ENCODE measurements around the gene RPS14. TPM values are rescaled to one million over a fixed set of nuclear protein-coding genes. Genes with fewer than 3 reads are reported as not detected.
A peak's percentile ranks its signal among the peaks of the same experiment; 100 is the strongest.

The RPS14 gene
- total and polyA plus RNA-seq, 5 donors = 1,254 to 1,870 (median 1,386) TPM

DNA sequence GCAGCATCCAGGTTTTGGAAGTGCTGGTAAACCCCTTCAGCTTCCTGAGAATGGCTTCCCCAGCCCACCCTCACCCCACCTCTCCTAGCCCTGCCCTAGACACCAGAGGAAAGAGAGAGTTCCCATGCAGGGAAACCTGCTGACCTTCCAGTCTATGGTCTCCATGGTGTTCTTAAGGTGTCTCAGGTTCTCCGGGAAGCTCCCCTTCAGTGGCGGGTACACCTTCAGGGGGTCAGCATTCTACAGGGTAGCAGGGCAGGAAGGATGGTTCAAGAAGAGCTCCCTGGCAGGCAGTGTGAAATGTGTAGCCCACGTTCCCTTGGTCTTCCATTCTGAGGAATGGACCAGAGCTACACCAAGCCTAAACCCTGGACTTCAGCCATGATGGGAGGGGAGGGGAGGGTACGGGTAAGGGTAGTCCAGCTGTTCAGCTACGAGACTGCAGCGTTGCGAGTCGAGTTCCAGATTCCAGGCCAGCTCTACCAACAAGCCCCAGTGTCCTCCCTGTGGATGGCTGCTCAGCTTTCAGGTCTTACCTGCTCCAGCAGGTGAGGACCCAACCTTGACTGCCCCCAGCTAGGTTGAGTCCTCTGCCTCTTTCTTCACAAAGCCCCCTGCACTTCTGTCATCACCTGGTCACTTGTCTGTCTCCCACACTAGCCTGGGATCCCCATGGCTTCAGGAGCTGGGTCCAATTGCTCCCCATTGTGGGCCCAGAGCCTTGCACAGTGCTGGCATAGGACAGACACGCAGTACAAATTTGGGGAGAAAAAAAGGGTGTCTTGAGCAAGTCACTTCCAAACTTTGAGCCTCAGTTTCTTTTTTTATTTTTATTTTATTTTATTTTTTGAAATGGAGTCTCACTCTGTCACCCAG is 44.4 kb downstream of the RPS14 start:
- H3K4me1 ChIP-seq (ENCODE audit: control insufficient read depth, insufficient read depth, low read length) = peaks cover 5% of the 10 kb centered on the region
- no peak overlapping the region for H3K27ac ChIP-seq (ENCODE audit: low read length)
- ATAC-seq = no peak
- H3K4me3 ChIP-seq (ENCODE audit: low read length) = no peak overlapping the region
- no peak for DNase-seq
- H3K27me3 ChIP-seq (ENCODE audit: control insufficient read depth, insufficient read depth) = no peaks in the 10 kb centered on the region
- intact Hi-C loops (cut with DNase I) = no loop called here
- H3K9me3 ChIP-seq (ENCODE audit: control insufficient read depth, low read length) = no peaks in the 10 kb centered on the region
- 85% methylated on average over 9 of the region's 9 CpGs for WGBS

DNA sequence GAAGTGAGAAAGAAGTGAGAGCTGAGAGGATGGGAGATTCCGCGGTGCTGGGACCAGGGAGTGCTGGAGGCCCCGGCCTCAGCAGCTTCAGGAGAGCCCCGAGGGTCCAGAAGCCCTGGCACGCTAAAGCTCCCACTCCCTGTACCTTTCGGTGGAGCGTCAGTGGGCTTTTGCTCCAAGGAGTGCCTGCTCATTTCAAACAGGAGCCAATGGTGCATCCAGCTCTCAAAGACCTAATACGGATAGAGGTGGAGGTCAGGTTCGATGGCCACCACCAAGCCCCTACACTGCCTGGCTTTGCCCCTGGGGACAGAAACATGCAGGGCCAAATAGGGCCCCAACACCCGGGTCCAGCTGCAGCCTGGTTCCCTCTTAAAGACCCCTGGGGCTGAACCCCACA is 45.0 kb downstream of the RPS14 start:
- Histone ChIP-seq H3K4me1 (ENCODE audit: control insufficient read depth, insufficient read depth, low read length) (peaks cover 3% of the 10 kb centered on the region), H3K27me3 (ENCODE audit: control insufficient read depth, insufficient read depth) (no peaks in the 10 kb centered on the region), H3K9me3 (ENCODE audit: control insufficient read depth, low read length) (no peaks in the 10 kb centered on the region), H3K27ac (ENCODE audit: low read length) (no peak overlapping the region), H3K4me3 (ENCODE audit: low read length) (no peak overlapping the region)
- no peak for DNase-seq
- 94% methylated on average over 10 of the region's 10 CpGs for WGBS
- intact Hi-C loops (cut with DNase I) = no loop called here
- no peak for ATAC-seq

DNA sequence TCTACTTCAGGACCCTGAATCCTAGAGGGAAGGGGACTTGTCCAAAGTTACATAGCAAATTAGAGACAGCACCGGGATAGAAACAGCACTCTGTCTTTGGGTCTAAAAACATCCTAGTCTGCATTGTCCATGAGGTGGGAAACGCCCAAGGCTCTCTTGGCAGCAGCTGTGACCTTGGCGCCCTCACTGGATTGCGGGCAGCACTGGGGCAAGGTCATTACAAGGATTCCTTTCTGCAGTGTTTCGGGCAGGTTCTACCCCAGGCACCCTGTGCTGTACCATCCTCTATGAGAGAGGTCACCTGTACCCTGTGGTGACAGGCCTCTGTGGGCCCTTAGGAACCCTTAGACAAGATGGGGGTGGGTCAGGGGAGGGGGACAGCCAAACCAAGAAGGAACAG is 45.4 kb downstream of the RPS14 start:
- Histone ChIP-seq H3K4me1 (ENCODE audit: control insufficient read depth, insufficient read depth, low read length) (peaks cover 3% of the 10 kb centered on the region), H3K27ac (ENCODE audit: low read length) (no peak overlapping the region), H3K27me3 (ENCODE audit: control insufficient read depth, insufficient read depth) (no peaks in the 10 kb centered on the region), H3K9me3 (ENCODE audit: control insufficient read depth, low read length) (no peaks in the 10 kb centered on the region), H3K4me3 (ENCODE audit: low read length) (no peak overlapping the region)
- ATAC-seq = no peak
- DNase-seq = peak in 1 of 3 donors; percentile 59
- WGBS = 72% methylated on average over 5 of the region's 5 CpGs
- intact Hi-C loops (cut with DNase I) = no loop called here

DNA sequence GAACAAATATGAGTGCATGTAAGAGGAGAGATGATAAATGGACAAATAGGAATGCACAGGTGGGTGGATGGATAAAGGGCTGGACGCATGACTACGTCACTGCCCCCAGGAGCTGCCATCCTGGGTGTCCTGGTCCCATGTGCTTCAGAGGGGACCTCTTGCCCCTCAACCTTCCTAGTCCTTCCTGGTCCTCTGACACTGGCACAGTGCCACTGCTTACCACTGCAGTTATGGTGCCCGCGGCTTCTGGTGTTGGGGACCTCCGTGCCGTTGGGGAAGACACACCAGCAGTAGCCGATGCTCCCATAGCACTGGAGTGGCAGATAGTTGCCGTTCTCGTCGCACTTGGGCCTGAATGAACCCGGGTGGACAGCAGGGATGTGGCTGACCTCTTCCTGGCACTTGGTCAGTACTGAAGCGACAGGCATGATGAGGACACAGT is 46.6 kb downstream of the RPS14 start:
- 94% methylated on average over 12 of the region's 12 CpGs for WGBS
- Histone ChIP-seq H3K27me3 (ENCODE audit: control insufficient read depth, insufficient read depth) (no peaks in the 10 kb centered on the region), H3K4me3 (ENCODE audit: low read length) (no peak overlapping the region), H3K4me1 (ENCODE audit: control insufficient read depth, insufficient read depth, low read length) (peaks cover 3% of the 10 kb centered on the region), H3K9me3 (ENCODE audit: control insufficient read depth, low read length) (no peaks in the 10 kb centered on the region), H3K27ac (ENCODE audit: low read length) (no peak overlapping the region)
- DNase-seq (peak in 1 of 3 donors; percentile 44), ATAC-seq (no peak)
- intact Hi-C loops (cut with DNase I) = no loop called here

DNA sequence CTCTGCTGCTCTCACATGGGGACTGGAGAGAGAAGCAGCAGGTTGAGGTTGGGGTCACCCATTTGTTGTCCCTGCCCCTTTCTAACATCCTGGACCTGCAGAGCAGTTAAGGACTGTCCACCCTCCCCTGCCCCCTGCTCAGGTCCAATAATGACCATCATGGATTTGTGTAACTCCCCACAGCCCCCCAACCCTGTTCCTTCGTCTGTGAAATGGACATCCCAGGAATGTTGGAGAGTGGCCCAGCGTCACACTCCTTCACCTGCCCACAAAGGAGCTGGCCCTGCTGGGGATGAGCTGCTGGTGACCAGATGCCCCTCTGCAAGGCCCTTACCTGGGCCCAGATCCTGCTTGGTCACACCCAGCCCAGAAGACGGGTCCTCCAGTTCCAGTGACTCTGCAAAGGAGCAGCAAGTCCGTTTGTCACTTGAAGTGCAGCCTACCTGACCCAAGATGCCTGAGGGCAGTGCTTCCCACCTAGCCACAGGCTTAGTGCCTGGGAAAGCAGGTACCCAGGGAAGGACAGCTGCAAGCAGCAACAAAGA is 47.2 kb downstream of the RPS14 start:
- H3K4me1 ChIP-seq (ENCODE audit: control insufficient read depth, insufficient read depth, low read length) = peaks cover 3% of the 10 kb centered on the region
- H3K4me3 ChIP-seq (ENCODE audit: low read length) = no peak overlapping the region
- ATAC-seq = no peak
- no peaks in the 10 kb centered on the region for H3K27me3 ChIP-seq (ENCODE audit: control insufficient read depth, insufficient read depth)
- no peak overlapping the region for H3K27ac ChIP-seq (ENCODE audit: low read length)
- no peak for DNase-seq
- 83% methylated on average over 4 of the region's 4 CpGs for WGBS
- intact Hi-C loops (cut with DNase I) = no loop called here
- H3K9me3 ChIP-seq (ENCODE audit: control insufficient read depth, low read length) = no peaks in the 10 kb centered on the region

DNA sequence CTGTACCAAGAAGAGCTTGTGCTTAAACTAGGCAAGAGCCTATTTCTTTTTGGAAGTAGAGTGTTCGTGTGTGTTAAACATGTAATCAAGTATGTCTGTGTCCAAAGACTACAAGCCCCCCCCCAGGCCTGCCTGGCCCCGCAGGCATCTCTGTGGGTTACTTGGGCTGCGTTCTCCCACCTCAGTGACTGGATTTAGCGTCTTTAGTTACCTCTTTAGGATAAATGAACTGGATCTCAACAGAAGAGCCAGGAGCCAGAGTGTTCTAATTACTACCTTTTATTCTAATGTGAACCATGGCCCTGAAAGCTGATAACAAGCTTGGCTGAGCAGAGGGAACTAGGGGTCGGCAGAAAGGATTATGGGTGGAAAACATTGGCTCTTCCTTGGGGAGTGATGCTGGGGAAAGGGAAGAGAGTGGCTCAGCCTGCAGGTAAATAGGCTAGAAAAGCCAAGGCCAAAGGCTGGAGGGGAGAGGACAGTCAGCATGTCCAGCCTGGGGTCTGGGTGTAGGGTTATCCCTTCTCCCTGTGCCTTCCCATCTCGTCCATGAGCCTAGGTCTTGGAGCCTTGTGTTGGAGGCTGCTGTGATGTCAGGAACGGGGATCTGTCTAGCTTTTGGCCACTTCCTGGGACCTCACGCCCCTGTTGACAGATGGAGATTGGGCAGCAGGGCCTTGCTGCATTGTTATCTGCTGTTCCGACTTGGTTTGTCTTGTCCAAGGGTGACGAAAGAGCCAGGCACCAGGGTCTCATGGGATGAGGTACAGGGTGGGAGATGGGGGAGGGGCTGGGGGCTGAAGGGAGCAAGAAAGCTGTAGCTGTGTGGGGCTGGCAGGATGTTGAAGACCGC is 47.9 kb downstream of the RPS14 start:
- no peaks in the 10 kb centered on the region for H3K9me3 ChIP-seq (ENCODE audit: control insufficient read depth, low read length)
- no peak overlapping the region for H3K4me3 ChIP-seq (ENCODE audit: low read length)
- peaks cover 3% of the 10 kb centered on the region for H3K4me1 ChIP-seq (ENCODE audit: control insufficient read depth, insufficient read depth, low read length)
- no peak overlapping the region for H3K27ac ChIP-seq (ENCODE audit: low read length)
- ATAC-seq = no peak
- DNase-seq = peak in 1 of 3 donors; percentile 39
- no peaks in the 10 kb centered on the region for H3K27me3 ChIP-seq (ENCODE audit: control insufficient read depth, insufficient read depth)
- intact Hi-C loops (cut with DNase I) = no loop called here
- 62% methylated on average over 11 of the region's 11 CpGs for WGBS

DNA sequence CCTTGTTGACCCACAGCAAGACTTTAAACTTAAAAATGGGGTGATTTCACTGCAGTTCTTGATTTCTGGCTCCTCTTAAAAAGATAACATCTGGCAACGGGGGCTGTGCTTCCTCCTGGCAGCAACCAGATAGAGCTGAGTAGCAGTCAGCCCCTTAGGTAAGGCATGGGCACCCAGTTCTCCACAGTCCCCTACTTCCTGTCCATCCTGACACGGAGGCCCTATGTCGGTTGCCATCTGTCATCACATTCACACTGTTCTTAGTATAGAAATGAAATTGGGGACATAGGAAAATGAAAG is 48.5 kb downstream of the RPS14 start:
- peaks cover 3% of the 10 kb centered on the region for H3K4me1 ChIP-seq (ENCODE audit: control insufficient read depth, insufficient read depth, low read length)
- no peaks in the 10 kb centered on the region for H3K9me3 ChIP-seq (ENCODE audit: control insufficient read depth, low read length)
- H3K4me3 ChIP-seq (ENCODE audit: low read length) = no peak overlapping the region
- ATAC-seq = no peak
- intact Hi-C loops (cut with DNase I) = no loop called here
- no peaks in the 10 kb centered on the region for H3K27me3 ChIP-seq (ENCODE audit: control insufficient read depth, insufficient read depth)
- no peak overlapping the region for H3K27ac ChIP-seq (ENCODE audit: low read length)
- WGBS = 30% methylated on average over 3 of the region's 3 CpGs
- no peak for DNase-seq

DNA sequence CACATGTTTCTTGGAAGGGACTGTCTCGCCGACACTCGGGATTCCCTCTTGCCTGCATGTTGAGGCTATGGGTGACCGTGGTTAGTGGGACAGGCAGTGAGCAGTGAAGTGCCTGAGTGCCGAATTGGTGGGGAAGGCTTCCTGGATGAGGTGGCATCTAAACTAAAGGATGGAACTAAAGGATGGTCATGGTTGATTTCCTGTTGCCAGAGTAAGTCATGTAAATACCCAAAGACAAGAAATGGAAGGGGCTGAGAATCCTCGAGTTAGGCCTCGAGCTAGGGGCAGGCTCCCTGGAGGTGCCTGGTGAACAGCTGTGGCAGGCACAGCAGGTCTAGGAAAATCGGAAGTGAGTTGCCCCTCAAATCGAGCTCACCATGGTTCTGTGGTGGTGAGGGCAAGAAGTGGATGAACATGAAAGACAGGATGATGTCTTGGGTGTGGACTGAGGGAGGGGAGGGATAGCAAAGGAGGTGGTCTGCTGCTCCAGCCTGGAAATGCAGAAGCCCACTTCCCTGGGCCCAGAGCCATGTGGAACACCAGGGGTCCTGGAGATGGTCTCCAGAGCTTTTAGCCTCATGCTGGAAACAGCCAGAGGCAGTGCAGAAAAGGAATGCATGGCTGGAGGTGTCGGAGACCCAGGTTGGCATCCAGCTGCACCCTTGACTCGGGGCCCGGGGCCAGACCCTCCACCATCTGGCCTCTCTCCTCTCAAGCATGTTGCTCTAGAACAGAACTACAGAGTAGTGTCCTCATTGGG is 49.0 kb downstream of the RPS14 start:
- DNase-seq (no peak), ATAC-seq (no peak)
- H3K4me1 ChIP-seq (ENCODE audit: control insufficient read depth, insufficient read depth, low read length) = peaks cover 3% of the 10 kb centered on the region
- no peaks in the 10 kb centered on the region for H3K27me3 ChIP-seq (ENCODE audit: control insufficient read depth, insufficient read depth)
- H3K4me3 ChIP-seq (ENCODE audit: low read length) = no peak overlapping the region
- no peaks in the 10 kb centered on the region for H3K9me3 ChIP-seq (ENCODE audit: control insufficient read depth, low read length)
- H3K27ac ChIP-seq (ENCODE audit: low read length) = no peak overlapping the region
- intact Hi-C loops (cut with DNase I) = no loop called here
- 83% methylated on average over 12 of the region's 12 CpGs for WGBS

DNA sequence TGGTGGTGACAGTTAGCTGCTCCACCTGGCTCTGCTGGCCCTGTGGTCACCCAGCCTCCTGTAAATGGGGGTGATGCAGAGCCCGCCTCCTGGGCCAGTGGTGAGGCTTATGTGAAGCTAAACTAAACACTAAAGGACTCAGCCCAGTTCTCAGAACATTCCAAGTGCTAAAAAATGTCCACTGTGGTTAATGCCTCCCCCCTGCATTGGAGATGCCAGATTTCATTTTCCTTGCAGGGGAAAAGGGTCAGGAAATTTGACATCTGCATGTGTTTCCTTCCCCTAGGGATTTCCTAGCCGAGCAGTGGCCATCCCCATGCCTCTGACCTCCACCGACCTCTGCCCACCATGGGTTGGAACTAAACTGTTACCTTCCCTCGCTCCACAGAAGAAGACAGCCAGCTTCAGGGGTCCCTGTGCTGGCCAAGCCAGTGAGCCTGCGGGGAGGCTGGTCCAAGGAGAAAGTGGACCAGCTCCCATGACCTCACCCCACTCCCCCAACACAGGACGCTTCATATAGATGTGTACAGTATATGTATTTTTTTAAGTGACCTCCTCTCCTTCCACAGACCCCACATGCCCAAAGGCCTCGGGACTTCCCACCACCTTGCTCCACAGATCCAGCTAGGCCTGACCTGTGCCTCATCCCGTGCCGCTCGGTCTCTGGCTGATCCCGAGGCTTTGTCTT is 49.9 kb downstream of the RPS14 start:
- H3K27ac ChIP-seq (ENCODE audit: low read length) = no peak overlapping the region
- 82% methylated on average over 11 of the region's 11 CpGs for WGBS
- intact Hi-C loops (cut with DNase I) = no loop called here
- H3K4me3 ChIP-seq (ENCODE audit: low read length) = no peak overlapping the region
- no peak for ATAC-seq
- H3K27me3 ChIP-seq (ENCODE audit: control insufficient read depth, insufficient read depth) = no peaks in the 10 kb centered on the region
- no peaks in the 10 kb centered on the region for H3K9me3 ChIP-seq (ENCODE audit: control insufficient read depth, low read length)
- DNase-seq = no peak
- peaks cover 3% of the 10 kb centered on the region for H3K4me1 ChIP-seq (ENCODE audit: control insufficient read depth, insufficient read depth, low read length)

DNA sequence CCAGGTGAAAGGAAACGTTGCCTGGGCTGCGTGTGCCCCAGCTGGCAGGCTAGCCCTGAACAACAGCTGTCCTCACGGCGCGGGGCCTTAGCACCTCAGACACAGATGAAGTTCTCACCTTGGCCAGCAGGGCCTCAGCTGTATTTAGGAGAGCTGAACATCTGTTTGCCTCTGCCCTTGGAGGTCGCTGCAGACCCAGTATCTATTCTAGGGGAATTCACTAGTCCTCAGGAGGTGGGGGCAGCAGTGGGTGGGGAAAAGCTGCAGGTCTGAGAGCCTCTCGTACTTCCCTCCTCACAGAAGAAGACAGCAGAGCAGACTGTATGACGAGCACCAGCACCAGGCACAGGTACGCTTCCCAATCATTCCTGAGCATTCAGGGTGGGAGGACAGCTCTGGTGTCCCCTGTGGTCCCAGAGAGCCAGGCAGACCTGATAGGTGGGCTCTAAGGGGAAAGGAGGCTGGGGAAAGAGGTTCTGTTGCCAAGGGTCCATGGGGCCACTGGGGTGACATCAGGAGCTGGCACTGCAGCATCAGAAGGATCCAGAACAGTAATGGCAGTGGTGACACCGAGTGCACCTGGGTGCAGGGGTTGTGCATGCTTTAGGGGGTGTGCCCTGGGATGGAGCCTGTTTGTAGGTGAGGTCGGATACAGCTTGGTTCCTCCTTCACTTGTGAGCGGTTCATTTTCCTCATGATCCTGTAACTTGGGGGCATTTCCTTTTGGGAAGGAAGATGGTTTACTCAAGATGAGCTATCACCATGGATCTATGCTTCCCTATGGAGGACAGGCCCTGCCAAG is 50.6 kb downstream of the RPS14 start:
- no peak overlapping the region for H3K4me3 ChIP-seq (ENCODE audit: low read length)
- no peak overlapping the region for H3K27ac ChIP-seq (ENCODE audit: low read length)
- 83% methylated on average over 12 of the region's 12 CpGs for WGBS
- intact Hi-C loops (cut with DNase I) = no loop called here
- ATAC-seq = no peak
- DNase-seq = no peak
- H3K9me3 ChIP-seq (ENCODE audit: control insufficient read depth, low read length) = no peaks in the 10 kb centered on the region
- no peaks in the 10 kb centered on the region for H3K27me3 ChIP-seq (ENCODE audit: control insufficient read depth, insufficient read depth)
- peaks cover 3% of the 10 kb centered on the region for H3K4me1 ChIP-seq (ENCODE audit: control insufficient read depth, insufficient read depth, low read length)

Data from right cardiac atrium (tissue), 5 donors.